ENCODE results near the gene LRP11.

Gene LRP11

GRCh38 chr6:149891259-149891658 is 27.1 kb upstream of the LRP11 start:
- no peak overlapping the region for H3K27ac ChIP-seq
- no peaks in the 10 kb centered on the region for H3K36me3 ChIP-seq
- peaks cover 11 to 16% (median 13%) of the 10 kb centered on the region in 10 experiments for H3K4me1 ChIP-seq
- no peaks in the 10 kb centered on the region for H4K20me1 ChIP-seq
- no peak overlapping the region for H3K4me2 ChIP-seq
- H3K27me3 ChIP-seq = no peaks in the 10 kb centered on the region
- no peak overlapping the region for H3K4me3 ChIP-seq
- no peaks in the 10 kb centered on the region for H3K9me3 ChIP-seq (replicated peaks in 1 of 11)
- TF ChIP-seq Cebpa-rat (IDR thresholded peaks at IDR 0.05) = no peak
- H3K9ac ChIP-seq = no peak overlapping the region

- no peak overlapping the region for H3K4me3 ChIP-seq
- H3K9me3 ChIP-seq (replicated peaks in 1 of 11) = no peaks in the 10 kb centered on the region
- no peaks in the 10 kb centered on the region for H3K27me3 ChIP-seq
- H3K27ac ChIP-seq = no peak overlapping the region
- no peak overlapping the region for H3K4me2 ChIP-seq
- TF ChIP-seq Cebpa-rat (IDR thresholded peaks at IDR 0.05) = no peak
- no peak overlapping the region for H3K9ac ChIP-seq
- no peaks in the 10 kb centered on the region for H4K20me1 ChIP-seq
- no peaks in the 10 kb centered on the region for H3K36me3 ChIP-seq
- H3K4me1 ChIP-seq = peaks cover 5 to 10% (median 7%) of the 10 kb centered on the region in 10 experiments
Measured at GRCh38 chr6:149890629-149891045, 26.5 kb upstream of the LRP11 start.

GRCh38 chr6:149889326-149889725 is 25.2 kb upstream of the LRP11 start:
- H3K9me3 ChIP-seq (replicated peaks in 1 of 11) = no peaks in the 10 kb centered on the region
- H3K27ac ChIP-seq = no peak overlapping the region
- no peak for TF ChIP-seq Cebpa-rat (IDR thresholded peaks at IDR 0.05)
- no peak overlapping the region for H3K9ac ChIP-seq
- H3K4me2 ChIP-seq = no peak overlapping the region
- H3K4me1 ChIP-seq = no peaks in the 10 kb centered on the region
- H3K36me3 ChIP-seq = no peaks in the 10 kb centered on the region
- no peak overlapping the region for H3K4me3 ChIP-seq
- no peaks in the 10 kb centered on the region for H4K20me1 ChIP-seq
- no peaks in the 10 kb centered on the region for H3K27me3 ChIP-seq

- Histone ChIP-seq H3K27me3 (no peaks in the 10 kb centered on the region), H3K9ac (no peak overlapping the region), H3K36me3 (no peaks in the 10 kb centered on the region), H3K27ac (no peak overlapping the region), H3K4me3 (no peak overlapping the region), H3K4me1 (no peaks in the 10 kb centered on the region), H4K20me1 (no peaks in the 10 kb centered on the region), H3K4me2 (no peak overlapping the region), H3K9me3 (replicated peaks in 1 of 11) (no peaks in the 10 kb centered on the region)
- TF ChIP-seq Cebpa-rat (IDR thresholded peaks at IDR 0.05) = no peak
Measured at GRCh38 chr6:149888659-149889058, 24.5 kb upstream of the LRP11 start.

GRCh38 chr6:149888093-149888492 is 23.9 kb upstream of the LRP11 start:
- Histone ChIP-seq H3K9ac (no peak overlapping the region), H3K4me3 (no peak overlapping the region), H3K27me3 (no peaks in the 10 kb centered on the region), H3K9me3 (replicated peaks in 1 of 11) (no peaks in the 10 kb centered on the region), H3K4me1 (no peaks in the 10 kb centered on the region), H3K36me3 (no peaks in the 10 kb centered on the region), H4K20me1 (no peaks in the 10 kb centered on the region), H3K4me2 (no peak overlapping the region), H3K27ac (no peak overlapping the region)
- no peak for TF ChIP-seq Cebpa-rat (IDR thresholded peaks at IDR 0.05)

GRCh38 chr6:149887343-149887742 is 23.2 kb upstream of the LRP11 start:
- no peaks in the 10 kb centered on the region for H3K36me3 ChIP-seq
- H3K27me3 ChIP-seq = no peaks in the 10 kb centered on the region
- H3K4me3 ChIP-seq = no peak overlapping the region
- no peaks in the 10 kb centered on the region for H3K4me1 ChIP-seq
- no peaks in the 10 kb centered on the region for H3K9me3 ChIP-seq (replicated peaks in 1 of 11)
- no peak overlapping the region for H3K9ac ChIP-seq
- no peaks in the 10 kb centered on the region for H4K20me1 ChIP-seq
- no peak overlapping the region for H3K4me2 ChIP-seq
- H3K27ac ChIP-seq = no peak overlapping the region
- TF ChIP-seq Cebpa-rat (IDR thresholded peaks at IDR 0.05) = no peak

- Histone ChIP-seq H3K4me3 (no peak overlapping the region), H4K20me1 (no peaks in the 10 kb centered on the region), H3K9ac (no peak overlapping the region), H3K36me3 (no peaks in the 10 kb centered on the region), H3K27me3 (no peaks in the 10 kb centered on the region), H3K4me2 (no peak overlapping the region), H3K27ac (no peak overlapping the region), H3K9me3 (replicated peaks in 1 of 11) (no peaks in the 10 kb centered on the region), H3K4me1 (no peaks in the 10 kb centered on the region)
- TF ChIP-seq Cebpa-rat (IDR thresholded peaks at IDR 0.05) = no peak
Measured at GRCh38 chr6:149885888-149886287, 21.7 kb upstream of the LRP11 start.

DNA sequence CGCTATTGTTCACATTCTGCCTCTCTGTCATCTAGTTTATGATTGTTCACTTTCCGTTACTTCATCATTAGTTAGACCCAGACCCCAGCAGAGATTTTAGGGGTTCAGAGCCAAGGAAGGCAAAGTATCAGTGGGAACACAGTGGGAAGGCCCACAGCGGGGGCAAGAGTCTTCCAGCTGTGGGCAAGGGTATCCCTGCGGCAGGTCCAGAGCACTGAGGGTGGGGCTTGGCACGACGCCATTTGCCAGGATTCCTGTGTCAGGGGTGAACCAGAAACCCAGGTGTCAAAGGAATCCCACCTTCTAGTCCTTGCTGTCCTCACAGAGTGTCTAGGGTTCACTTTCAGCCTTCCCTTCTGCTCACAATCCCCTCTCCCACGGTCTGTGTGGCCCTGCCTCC is 20.5 kb upstream of the LRP11 start:
- Histone ChIP-seq H3K27ac (no peak overlapping the region), H4K20me1 (no peaks in the 10 kb centered on the region), H3K4me1 (no peaks in the 10 kb centered on the region), H3K27me3 (no peaks in the 10 kb centered on the region), H3K4me3 (no peak overlapping the region), H3K9ac (no peak overlapping the region), H3K36me3 (no peaks in the 10 kb centered on the region), H3K9me3 (replicated peaks in 1 of 11) (no peaks in the 10 kb centered on the region), H3K4me2 (no peak overlapping the region)
- TF ChIP-seq Cebpa-rat (IDR thresholded peaks at IDR 0.05) = no peak

DNA sequence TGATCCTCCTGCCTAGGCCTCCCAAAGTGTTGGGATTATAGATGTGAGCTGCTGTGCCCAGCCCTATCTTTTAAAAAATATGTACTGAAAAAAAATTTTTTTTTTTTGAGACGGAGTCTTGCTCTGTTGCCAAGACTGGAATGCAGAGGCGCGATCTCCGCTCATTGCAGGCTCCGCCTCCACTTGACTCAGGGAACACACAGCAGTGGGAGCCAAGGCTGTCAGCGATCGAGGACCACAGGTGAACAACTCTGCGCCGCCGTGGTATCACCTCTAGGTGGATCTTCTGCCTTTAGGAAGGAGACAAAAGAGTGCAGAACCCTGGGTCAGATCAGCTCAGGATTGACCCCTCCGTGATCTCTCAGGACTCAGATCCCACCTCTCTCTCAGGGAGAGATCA is 20.1 kb upstream of the LRP11 start:
- Histone ChIP-seq H3K9me3 (replicated peaks in 1 of 11) (no peaks in the 10 kb centered on the region), H3K27me3 (no peaks in the 10 kb centered on the region), H3K36me3 (no peaks in the 10 kb centered on the region), H3K4me2 (no peak overlapping the region), H3K9ac (no peak overlapping the region), H3K4me1 (no peaks in the 10 kb centered on the region), H4K20me1 (no peaks in the 10 kb centered on the region), H3K27ac (no peak overlapping the region), H3K4me3 (no peak overlapping the region)
- no peak for TF ChIP-seq Cebpa-rat (IDR thresholded peaks at IDR 0.05)

- TF ChIP-seq Cebpa-rat (IDR thresholded peaks at IDR 0.05) = no peak
- H3K9ac ChIP-seq = no peak overlapping the region
- no peak overlapping the region for H3K4me2 ChIP-seq
- no peaks in the 10 kb centered on the region for H4K20me1 ChIP-seq
- peaks cover 0 to 4% (median 0%) of the 10 kb centered on the region in 11 experiments; a peak in 1 of 22 replicates for H3K9me3 ChIP-seq (replicated peaks in 1 of 11)
- no peaks in the 10 kb centered on the region for H3K36me3 ChIP-seq
- no peaks in the 10 kb centered on the region for H3K27me3 ChIP-seq
- no peak overlapping the region for H3K27ac ChIP-seq
- no peak overlapping the region for H3K4me3 ChIP-seq
- H3K4me1 ChIP-seq = no peaks in the 10 kb centered on the region
Measured at GRCh38 chr6:149881860-149882259, 17.7 kb upstream of the LRP11 start.
